ENCODE data around the gene SASH1.

SASH1 gene

DNA sequence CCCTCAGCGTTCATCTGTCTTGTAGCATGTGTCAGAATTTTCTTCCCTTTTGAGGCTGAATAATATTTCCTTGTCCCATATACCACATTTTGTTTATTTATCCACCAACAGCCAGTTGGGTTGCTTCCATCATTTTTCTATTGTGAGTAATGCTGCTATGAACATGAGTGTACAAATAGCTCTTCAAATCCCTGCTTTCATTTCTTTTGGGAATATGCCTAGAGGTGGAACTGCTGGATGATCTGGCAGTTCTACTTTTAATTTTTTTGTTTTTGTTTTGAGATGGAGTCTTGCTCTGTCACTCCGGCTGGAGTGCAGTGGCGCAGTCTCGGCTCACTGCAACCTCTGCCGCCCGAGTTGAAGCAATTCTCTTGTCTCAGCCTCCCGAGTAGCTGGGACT is 64.7 kb downstream of the SASH1 start:
- DNase-seq: no peak
- TF ChIP-seq EZH2 (optimal IDR thresholded peaks at IDR 0.05; ENCODE audit: low read depth, low read length) (no peak), EZH2phosphoT487 (IDR thresholded peaks at IDR 0.05; ENCODE audit: low read length) (no peak)
- TF ChIP-seq, protein P1, sequence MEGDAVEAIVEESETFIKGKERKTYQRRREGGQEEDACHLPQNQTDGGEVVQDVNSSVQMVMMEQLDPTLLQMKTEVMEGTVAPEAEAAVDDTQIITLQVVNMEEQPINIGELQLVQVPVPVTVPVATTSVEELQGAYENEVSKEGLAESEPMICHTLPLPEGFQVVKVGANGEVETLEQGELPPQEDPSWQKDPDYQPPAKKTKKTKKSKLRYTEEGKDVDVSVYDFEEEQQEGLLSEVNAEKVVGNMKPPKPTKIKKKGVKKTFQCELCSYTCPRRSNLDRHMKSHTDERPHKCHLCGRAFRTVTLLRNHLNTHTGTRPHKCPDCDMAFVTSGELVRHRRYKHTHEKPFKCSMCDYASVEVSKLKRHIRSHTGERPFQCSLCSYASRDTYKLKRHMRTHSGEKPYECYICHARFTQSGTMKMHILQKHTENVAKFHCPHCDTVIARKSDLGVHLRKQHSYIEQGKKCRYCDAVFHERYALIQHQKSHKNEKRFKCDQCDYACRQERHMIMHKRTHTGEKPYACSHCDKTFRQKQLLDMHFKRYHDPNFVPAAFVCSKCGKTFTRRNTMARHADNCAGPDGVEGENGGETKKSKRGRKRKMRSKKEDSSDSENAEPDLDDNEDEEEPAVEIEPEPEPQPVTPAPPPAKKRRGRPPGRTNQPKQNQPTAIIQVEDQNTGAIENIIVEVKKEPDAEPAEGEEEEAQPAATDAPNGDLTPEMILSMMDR (IDR thresholded peaks at IDR 0.05; ENCODE audit: low read length): no peak
- Histone ChIP-seq H3K79me2 (ENCODE audit: low read length) (no peaks in the 10 kb centered on the region), H3K4me1 (ENCODE audit: low read length) (no peaks in the 10 kb centered on the region), H3K9me2 (replicated peaks; ENCODE audit: insufficient read depth, low read length) (no peaks in the 10 kb centered on the region), H3K36me3 (replicated peaks; ENCODE audit: insufficient read depth, low read length) (no peaks in the 10 kb centered on the region), H2AFZ (ENCODE audit: low read length) (no peak overlapping the region), H3K9me3 (replicated peaks; ENCODE audit: insufficient read depth, low read length) (no peaks in the 10 kb centered on the region), H3K4me3 (ENCODE audit: low read length) (no peak overlapping the region), H4K20me1 (ENCODE audit: insufficient read depth, low read length) (no peaks in the 10 kb centered on the region), H3K27ac (ENCODE audit: low read length) (no peak overlapping the region), H3K9ac (ENCODE audit: low read length) (no peak overlapping the region), H3K27me3 (replicated peaks; ENCODE audit: insufficient read depth, low read length) (no peaks in the 10 kb centered on the region), H3K4me2 (ENCODE audit: low read depth, low read length) (no peak overlapping the region), H3F3A (ENCODE audit: insufficient read depth, low read length) (no peaks in the 10 kb centered on the region)

DNA sequence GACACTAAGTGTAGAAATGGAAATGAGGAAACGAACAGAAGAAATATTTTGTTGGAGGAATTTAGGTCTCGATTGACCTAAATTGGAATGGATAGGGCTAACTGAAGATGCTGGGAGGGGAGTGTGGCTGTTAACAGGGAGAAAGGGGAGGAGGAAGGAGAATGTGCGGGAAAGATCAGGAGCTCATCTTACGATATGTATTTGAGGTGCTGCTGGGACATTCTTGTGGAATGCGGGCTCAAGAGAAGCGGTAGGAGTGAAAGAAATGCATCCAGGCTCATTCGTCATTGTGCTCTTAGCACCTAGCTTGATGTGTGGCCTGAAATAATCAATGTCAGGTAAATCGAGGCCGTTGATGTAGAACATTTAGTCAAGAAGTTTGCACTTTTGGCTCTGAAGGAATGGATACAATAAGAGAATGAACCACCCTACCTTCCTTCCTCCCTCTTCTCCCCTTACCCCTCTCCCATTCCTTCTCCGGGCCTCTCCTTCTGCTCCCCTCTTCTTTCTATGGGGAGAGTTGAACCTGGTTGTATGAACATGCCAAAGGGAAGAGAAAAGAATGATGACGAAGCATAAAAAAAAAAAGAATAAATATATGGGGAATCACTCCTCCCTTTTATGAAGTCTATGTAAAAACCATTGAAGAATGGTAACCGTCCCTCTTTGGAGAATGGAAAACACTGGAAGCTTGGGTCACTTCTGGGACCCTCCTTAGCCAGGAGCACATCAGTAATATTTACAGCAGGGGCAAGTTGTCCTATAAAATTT is 70.9 kb downstream of the SASH1 start:
- Histone ChIP-seq H3K9me2 (replicated peaks; ENCODE audit: insufficient read depth, low read length) (no peaks in the 10 kb centered on the region), H3K4me3 (ENCODE audit: low read length) (no peak overlapping the region), H3K27me3 (replicated peaks; ENCODE audit: insufficient read depth, low read length) (no peaks in the 10 kb centered on the region), H3K27ac (ENCODE audit: low read length) (no peak overlapping the region), H4K20me1 (ENCODE audit: insufficient read depth, low read length) (no peaks in the 10 kb centered on the region), H3F3A (ENCODE audit: insufficient read depth, low read length) (no peaks in the 10 kb centered on the region), H3K9me3 (replicated peaks; ENCODE audit: insufficient read depth, low read length) (no peaks in the 10 kb centered on the region), H2AFZ (ENCODE audit: low read length) (no peak overlapping the region), H3K36me3 (replicated peaks; ENCODE audit: insufficient read depth, low read length) (no peaks in the 10 kb centered on the region), H3K4me1 (ENCODE audit: low read length) (no peaks in the 10 kb centered on the region), H3K79me2 (ENCODE audit: low read length) (no peaks in the 10 kb centered on the region), H3K9ac (ENCODE audit: low read length) (no peak overlapping the region), H3K4me2 (ENCODE audit: low read depth, low read length) (no peak overlapping the region)
- no peak for DNase-seq
- TF ChIP-seq EZH2phosphoT487 (IDR thresholded peaks at IDR 0.05; ENCODE audit: low read length) (no peak), EZH2 (optimal IDR thresholded peaks at IDR 0.05; ENCODE audit: low read depth, low read length) (no peak)
- TF ChIP-seq, protein P1 (IDR thresholded peaks at IDR 0.05; ENCODE audit: low read length): no peak

DNA sequence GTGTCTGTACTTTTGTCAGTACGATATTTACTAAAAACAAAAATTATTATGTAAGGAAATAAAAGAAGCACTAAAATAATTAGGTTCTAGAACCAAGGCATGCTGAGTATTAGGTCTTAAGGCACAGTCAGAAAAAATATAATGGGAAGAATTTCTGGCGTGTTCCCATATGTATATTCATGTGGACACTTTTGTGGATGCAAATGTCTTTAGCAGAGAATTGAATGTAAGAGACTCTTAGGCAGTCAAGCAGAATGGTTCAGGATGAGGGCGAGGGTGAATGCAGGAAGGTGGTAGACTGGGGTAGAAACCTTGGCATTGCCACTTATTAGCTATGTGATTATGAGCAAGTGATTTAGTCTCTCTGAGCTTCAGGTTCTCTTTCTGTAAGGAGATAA is 71.5 kb downstream of the SASH1 start:
- TF ChIP-seq EZH2phosphoT487 (IDR thresholded peaks at IDR 0.05; ENCODE audit: low read length) (no peak), EZH2 (optimal IDR thresholded peaks at IDR 0.05; ENCODE audit: low read depth, low read length) (no peak)
- TF ChIP-seq, protein P1 (IDR thresholded peaks at IDR 0.05; ENCODE audit: low read length): no peak
- H3K79me2 ChIP-seq (ENCODE audit: low read length): no peaks in the 10 kb centered on the region
- no peak overlapping the region for H2AFZ ChIP-seq (ENCODE audit: low read length)
- DNase-seq: no peak
- no peaks in the 10 kb centered on the region for H3K27me3 ChIP-seq (replicated peaks; ENCODE audit: insufficient read depth, low read length)
- H3K36me3 ChIP-seq (replicated peaks; ENCODE audit: insufficient read depth, low read length): no peaks in the 10 kb centered on the region
- no peak overlapping the region for H3K4me3 ChIP-seq (ENCODE audit: low read length)
- H3F3A ChIP-seq (ENCODE audit: insufficient read depth, low read length): no peaks in the 10 kb centered on the region
- H4K20me1 ChIP-seq (ENCODE audit: insufficient read depth, low read length): no peaks in the 10 kb centered on the region
- no peaks in the 10 kb centered on the region for H3K9me2 ChIP-seq (replicated peaks; ENCODE audit: insufficient read depth, low read length)
- no peaks in the 10 kb centered on the region for H3K9me3 ChIP-seq (replicated peaks; ENCODE audit: insufficient read depth, low read length)
- H3K27ac ChIP-seq (ENCODE audit: low read length): no peak overlapping the region
- H3K4me1 ChIP-seq (ENCODE audit: low read length): no peaks in the 10 kb centered on the region
- no peak overlapping the region for H3K9ac ChIP-seq (ENCODE audit: low read length)
- H3K4me2 ChIP-seq (ENCODE audit: low read depth, low read length): no peak overlapping the region
